Activated naive CD8-positive, alpha-beta T cell treated with anti-CD3 and anti-CD28 coated beads, Interleukin-2, amount 50 U/mL, for 16 hours (primary cell): ENCODE data around the gene TNS1.
"Not testable (repeated sequence)": the region's sequence is repeated elsewhere in the genome, so short reads cannot be mapped to it uniquely, and the experiment has no call there.

ENCODE experiments used
- DNase-seq: peaks from one replicate; pipeline ENCODE4 v3.0.0-alpha.2; 2020; ENCODE audit warnings: low read depth, low spot score

Gene TNS1

DNA sequence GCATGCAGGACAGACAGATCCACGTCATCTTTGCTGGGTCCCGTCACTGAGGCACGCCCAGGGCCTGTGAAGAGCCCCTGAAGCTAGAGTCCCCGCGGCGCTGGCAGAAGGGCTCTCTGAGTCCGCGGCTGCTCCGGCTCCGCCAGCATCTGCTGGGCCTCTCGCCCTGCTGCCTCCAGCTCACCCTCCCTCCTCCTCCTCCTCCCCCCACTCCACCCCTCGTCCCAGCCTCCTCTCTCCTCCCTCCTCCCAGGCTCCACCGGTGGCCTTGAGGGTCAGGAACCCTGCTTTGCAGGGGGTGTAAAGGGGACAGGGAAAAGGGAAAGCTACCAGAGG, at the start of gene TNS1:
Gene TNS1 (minus strand): TSS at position 151 of the 336 bp plus-strand sequence. CDS start 123 bp downstream, at position 28.
- no peak for DNase-seq

- DNase-seq: no peak
Measured at GRCh38 chr2:218051903-218052302, 49.1 kb upstream of the TNS1 start.

- DNase-seq: no peak
Measured at GRCh38 chr2:218047536-218048225, 44.9 kb upstream of the TNS1 start.

DNA sequence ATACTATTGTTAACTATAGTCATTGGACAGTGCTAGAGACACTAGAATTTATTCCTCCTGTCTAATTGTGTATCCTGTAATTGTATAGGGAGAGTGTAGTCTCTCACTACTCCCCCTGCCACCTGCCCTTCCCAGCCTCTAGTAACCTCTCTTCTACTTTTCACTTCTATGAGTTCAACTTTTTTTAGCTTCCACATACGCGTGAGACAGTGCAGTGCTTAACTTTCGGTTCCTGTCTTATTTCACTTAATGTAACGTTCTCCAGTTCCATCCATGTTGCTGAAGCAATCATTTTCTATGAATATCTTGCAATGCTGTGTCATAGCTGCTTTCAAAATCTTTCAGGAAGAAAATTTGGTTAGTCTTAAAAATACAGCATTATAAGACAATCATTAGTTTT, 43.4 kb upstream of the TNS1 start:
- DNase-seq: no peak

DNA sequence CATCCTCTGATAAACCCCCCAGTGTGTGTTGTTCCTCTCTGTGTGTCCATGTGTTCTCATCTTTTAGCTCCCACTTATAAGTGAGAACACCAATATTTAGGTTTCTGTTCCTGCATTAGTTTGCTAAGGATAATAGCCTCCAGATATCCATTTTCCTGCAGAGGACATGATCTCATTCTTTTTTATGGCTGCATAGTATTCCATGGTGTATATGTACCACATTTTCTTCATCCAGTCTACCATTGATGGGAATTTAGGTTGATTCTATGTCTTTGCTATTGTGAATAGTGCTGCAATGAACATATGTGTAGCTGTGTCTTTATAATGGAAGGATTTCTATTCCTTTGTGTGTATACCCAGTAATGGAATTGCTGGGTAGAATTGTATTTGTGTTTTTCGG, 41.8 kb upstream of the TNS1 start:
- not testable (repeated sequence) for DNase-seq

- DNase-seq: no peak
Measured at GRCh38 chr2:218043701-218044109, 40.9 kb upstream of the TNS1 start.

DNA sequence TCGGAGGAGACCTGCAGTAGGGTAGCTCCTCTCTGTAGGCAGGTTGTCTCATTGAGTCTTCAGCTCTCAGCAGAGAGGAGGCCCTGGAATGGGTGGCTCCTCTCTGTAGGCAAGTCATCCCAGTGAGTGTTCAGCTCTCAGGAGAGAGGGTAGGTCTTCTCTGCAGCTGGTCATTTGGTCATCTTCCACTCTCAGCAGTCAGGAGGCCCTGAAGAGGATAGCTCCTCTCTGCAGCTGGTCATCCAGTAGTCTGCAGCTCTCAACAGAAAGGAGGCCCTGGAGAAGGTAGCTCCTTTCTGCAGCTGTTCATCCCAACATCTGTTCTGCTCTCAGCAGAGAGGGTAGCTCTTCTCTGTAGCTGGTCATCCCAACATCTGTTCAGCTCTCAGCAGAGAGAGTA, 40.3 kb upstream of the TNS1 start:
- DNase-seq: no peak

DNA sequence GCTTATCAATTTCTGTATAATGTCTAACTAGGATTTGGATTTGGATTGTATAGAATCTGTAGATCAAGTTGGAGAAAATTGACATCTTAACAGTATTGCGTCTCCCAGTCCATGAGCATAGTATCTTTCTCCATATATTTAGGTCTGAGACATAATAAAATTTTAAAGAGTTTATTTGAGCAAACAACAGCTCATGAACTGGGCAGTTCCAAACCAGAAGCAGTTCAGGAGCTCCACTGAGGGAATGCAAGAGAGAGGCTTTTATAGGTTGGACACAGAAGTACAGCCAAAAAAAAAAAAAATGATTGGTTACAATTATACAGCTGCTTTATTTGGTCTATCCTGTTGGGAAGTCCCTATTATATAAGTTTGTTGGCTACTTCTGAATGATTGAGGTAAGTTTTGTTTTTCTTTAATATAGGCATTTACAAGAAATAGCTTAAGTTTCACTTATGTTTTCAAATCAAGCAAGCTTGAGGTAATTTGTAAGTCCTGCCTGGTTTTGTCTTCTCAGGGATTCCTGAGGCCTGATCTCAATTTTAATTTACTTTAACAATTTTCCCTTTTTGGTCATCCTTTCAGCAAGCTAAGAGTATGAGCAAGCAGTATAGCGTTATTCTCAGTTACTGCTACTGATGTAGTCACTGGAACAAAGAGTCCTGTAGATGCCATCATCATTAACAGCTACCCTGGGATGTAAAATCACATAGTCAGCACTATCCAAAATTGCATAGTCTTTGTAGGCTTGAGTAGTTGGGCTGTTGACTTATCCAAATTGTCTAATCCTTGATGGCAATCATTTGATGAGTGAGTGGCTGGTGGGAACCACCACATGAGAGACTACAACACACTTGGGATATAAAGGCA, 38.7 kb upstream of the TNS1 start:
- no peak for DNase-seq

GRCh38 chr2:218040883-218041282, 38.1 kb upstream of the TNS1 start:
- DNase-seq: no peak

DNA sequence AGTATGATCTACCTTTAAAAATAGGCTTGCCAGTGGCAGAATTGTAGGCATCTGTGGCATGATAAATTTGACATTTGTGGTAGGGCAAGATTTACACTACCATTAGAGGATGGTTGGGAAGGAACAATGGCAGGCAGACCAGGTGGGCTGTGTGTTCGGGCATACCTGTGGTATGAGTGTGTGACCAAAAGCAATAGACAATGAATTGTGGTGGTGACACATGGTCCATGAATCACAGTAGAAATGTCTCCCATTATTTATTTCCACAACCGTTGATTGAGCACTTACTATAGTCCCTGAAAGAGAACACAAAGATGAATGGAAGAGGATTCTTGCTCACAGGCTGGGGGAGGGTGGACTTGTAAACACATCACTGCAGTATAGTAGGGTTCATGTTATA, 36.4 kb upstream of the TNS1 start:
- no peak for DNase-seq

- no peak for DNase-seq
Measured at GRCh38 chr2:218036371-218036770, 33.6 kb upstream of the TNS1 start.

DNA sequence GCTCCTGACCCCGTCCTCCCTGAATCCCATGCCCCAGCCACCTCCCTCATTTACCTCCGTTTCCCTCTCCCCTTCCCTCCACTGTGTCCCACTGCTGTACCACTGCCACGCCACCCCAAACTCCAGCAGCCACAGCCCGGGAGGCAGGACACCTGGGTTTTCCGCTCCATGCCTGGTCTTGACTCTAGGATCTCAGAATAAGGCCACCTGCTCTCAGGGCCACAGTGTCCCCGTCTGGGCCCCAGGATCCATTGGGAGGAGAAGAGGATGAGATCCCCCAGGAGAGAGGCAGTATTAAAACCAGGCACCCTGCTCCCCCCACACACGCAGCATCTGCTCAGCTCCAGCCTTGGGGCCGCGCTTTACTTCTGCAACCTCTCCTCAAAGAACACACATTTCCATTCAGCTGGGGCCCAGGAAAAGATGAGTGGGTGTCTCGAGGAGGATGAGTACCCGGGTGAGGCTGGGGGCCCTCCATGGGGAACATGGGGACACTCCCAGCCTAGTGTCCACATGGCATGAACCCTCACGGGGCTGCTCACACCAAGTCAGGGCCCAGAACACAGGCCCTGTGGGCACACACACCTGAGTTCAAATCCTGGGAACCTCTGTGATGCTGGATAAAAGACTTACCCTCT, 32.8 kb upstream of the TNS1 start:
- DNase-seq: no peak

DNA sequence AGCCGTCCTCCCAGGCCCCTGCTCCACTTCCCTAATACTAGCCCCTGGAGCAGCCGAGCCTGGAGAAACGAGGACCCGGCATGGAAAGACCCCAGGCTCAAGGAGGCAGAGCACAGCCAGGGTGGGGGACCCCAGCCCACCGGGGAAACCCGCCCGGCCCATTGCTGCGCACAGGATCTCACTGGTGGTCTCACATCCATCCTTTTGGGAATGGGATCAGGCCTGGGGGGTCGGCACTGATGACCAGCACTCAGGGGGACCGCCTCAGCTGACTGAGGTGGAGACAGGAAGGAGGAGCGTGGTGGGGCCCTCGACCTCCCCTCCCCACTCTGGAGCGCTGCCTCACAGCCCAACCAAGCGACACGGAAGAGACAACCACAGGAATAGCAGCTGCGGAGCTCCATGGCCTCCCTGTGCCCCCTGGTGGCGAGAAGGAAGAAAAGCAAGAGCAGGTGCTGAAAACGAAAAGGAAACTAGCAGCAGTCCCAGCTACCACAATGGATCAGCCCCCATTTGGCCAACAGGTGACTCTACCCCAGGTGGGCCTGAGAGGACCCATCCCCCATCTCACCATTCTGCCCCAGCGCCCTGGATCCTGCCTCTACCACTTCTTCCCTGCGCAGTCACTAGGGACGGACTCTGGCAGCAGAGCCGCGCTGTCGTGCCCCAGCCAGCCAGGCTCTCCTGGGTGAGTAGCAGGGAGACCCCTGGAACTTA, 31.9 kb upstream of the TNS1 start:
- peak; percentile 33 for DNase-seq

DNA sequence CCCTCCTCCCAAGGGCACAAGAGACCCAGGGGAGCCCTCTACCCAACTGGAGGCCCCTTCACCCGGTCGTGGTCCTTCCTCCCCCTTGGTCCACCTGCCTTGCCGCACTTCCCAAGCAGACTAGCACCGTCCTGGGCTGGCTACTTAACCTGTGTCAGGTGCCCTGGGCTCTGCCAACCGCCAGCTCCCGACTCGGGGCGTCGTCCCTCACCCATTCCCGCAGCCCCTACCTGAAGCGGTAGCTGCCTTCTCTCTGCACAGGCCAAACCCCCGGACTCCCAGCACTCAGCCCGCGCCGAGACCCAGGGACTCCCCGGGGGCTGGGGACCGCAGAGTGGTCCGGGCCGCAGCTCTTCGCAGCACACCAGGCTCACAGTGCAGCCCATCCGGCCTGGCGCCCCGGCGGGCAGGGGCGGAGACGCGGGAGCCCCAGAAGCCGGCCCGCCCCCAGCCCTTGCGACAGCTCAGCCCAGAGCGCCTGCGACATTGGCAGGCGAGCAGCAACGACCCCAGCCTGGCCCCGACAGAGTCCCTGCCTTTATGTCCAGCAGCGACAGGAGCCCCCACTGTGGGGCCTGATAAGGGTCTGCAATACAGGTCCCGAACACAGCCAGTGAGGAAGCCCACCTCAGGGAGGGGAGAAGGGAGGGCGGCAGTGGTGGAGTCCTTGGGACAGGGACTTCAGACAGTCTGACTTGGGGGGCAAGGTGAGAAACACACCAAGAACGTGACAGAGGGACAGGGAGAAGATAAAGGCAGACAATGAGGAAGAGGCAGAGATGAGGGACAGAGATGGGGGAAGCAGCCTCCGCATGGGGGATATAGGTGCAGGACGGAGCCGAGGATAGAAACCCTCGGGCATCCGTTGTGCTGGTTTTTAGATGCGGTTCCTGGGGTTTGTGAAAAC, 31.0 kb upstream of the TNS1 start:
- DNase-seq: no peak

- no peak for DNase-seq
Measured at GRCh38 chr2:218033208-218033589, 30.4 kb upstream of the TNS1 start.

DNA sequence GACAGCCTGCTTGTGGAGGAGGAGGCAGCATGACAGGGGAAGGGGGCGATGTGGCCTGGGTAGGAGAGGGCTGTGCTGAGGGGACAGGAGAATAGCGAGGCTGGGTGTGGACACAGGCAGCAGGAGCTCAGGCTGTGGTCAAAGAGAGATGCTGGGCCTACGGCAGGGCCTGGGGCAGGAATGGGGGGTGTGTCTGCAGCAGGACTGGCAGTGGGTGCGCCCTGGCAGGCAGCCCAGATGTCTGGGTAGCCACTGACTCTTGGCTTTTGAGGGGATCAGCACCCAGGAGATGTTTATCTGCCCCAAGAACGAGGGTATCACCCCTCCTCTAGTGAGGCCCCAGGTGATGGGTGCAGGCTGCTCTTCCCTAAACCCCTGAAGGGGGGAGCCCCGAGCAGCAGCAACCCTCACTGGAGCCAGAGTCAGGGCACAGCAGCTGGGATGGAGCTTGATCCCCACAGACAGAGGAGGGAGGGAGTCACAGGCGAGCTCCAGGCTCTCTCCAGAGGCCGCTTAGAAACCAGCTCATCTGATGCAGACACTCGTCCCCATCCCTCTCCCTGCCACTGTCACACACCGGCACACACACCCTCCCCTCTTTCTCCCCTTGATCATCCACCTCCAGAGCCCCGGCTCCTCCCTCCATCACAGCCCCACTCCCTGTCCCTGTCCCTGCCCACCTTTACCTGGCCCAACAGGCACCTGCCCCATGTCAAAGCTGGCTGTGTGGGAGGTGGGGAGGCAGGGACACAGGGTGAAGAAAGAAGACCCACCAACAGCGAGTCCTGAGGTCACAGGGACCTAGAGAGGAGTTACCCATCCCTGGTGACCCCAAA, 29.8 kb upstream of the TNS1 start:
- no peak for DNase-seq

DNA sequence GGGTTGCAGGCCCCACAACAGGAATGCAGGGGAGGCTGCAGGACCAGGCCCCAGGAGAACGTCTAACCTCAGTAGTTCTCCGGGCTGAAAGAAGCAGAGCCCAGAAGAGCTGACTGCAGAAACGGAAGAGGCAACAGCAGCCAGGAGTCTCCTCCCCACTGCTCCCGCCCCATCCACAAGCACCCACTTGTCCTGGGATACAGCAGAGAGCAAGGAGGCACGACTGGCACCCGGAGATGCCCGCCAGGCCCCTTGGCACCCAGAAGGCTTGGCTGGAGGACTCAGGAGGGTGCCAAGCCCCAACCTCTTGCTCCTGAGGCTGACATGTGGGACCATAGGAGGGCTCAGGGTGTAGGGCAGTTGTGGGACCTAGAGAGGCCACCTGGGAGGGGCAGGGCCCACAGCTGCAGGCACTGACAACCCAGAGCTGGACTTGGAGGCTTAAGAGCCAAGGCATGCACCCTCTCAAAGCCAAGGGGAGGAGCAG, 29.0 kb upstream of the TNS1 start:
- DNase-seq: no peak

DNA sequence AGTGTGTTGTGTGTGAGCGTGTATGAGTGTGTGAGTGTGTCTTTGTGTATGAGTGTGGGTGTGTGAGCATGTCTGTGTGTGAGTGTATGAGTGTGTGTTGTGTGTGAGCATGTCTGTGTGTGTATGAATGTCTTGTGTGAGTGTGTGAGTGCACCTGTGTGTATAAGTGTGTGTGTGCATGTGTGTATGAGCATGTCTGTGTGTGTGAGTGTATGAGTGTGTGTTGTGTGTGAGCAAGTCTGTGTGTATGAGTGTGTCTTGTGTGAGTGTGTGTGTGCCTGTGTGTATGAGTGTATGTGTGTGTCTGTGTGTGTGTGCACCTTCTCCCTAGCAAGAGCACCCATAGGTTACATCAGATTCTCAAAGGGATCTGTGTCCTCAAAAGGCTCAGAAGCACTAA, 28.5 kb upstream of the TNS1 start:
- DNase-seq: no peak

DNA sequence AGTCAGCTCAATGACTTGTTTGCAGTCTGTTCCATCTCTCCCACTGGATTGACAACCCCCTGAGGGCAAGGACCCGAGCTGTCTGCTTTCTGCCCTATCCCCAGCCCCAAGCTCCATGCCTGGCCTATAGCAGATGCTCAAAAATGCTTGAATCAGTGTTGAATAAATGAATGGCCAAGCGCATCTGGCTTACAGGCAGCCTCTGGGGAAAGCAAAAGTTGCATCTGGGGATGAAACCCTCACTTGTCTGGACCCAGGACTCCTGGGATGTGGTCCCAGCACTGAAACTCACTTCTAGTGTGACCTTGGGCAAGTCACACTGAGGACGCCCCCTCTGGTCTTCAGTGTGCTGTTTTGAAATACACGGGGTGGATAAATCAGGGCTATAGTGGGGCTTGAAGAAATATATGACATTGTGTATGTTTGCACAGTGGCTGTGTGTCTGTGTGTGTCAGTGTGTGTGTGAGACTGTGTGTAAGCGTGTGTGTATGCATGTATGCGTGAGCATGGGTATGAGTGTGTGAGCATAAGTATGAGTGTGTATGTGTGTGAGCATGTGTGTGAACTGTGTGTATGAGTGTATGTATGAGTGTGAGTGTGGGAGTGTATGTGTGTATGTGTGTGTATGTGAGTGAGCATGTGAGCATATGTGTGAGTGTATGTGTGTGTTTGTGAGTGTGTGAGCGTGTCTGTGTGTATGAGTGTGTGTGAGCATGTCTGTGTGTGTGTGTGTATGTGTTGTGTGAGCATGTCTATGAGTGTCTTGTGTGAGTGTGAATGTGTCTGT, 27.8 kb upstream of the TNS1 start:
- no peak for DNase-seq
